Caco-2 (cell line): Measurements from ENCODE around the gene ELMOD1. TPM values are rescaled to one million over a fixed set of nuclear protein-coding genes. Genes with fewer than 3 reads are reported as not detected.

ENCODE experiments used
- BruUV-seq: library from RNA; stranded (reverse); fragments of 400-500 nt; replicated peaks from 2 replicates; lab custom pipeline; 2021; lab: Mats Ljungman, UMichigan
- CTCF ChIA-PET: fragments of 300-600 bp; sonication (Branson Sonifier 250); formaldehyde crosslinking; loops from one replicate; lab custom pipeline; 2022; ENCODE audit warnings: antibody characterized with exemption; lab: Charles Lee
- POLR2A ChIA-PET: fragments of 300-600 bp; sonication (Branson Sonifier 250); formaldehyde crosslinking; loops from one replicate; lab custom pipeline; 2022; ENCODE audit warnings: antibody characterized with exemption; lab: Charles Lee
- DNase-seq, 2 experiments: peaks; one replicate each; pipeline versions ENCODE4 v3.0.0 to v3.0.0-alpha.2; 2020 to 2022
- H3K27me3 ChIP-seq: replicated peaks from 2 replicates; pipeline ENCODE4 v1.6.0; 2011; ENCODE audit warnings: low read length; ENCODE audit not compliant: control insufficient read depth, insufficient read depth
- H3K36me3 ChIP-seq: 2 replicates; pipeline ENCODE4 v1.5.1; 2011; ENCODE audit warnings: low read length; ENCODE audit not compliant: control insufficient read depth, insufficient read depth
- H3K4me1 ChIP-seq: fragments of 250-450 bp; sonication (Bioruptor Pico); 2 replicates; pipeline ENCODE4 v1.5.1; 2020; ENCODE audit warnings: mild to moderate bottlenecking
- H3K4me3 ChIP-seq: 2 replicates; pipeline ENCODE4 v1.5.1; 2011; ENCODE audit warnings: low read depth, mild to moderate bottlenecking, control low read depth, low read length
- H3K9me3 ChIP-seq: fragments of 250-450 bp; sonication (Bioruptor Pico); 2 replicates; pipeline ENCODE4 v1.5.1; 2020; ENCODE audit warnings: mild to moderate bottlenecking, moderate library complexity
- H3K27ac Mint-ChIP-seq: one replicate; pipeline ENCODE4 v1.8.0; 2022; ENCODE audit warnings: mixed read lengths; ENCODE audit not compliant: unreplicated experiment
- H3K27me3 Mint-ChIP-seq: one replicate; pipeline ENCODE4 v1.8.0; 2022; ENCODE audit warnings: mixed read lengths; ENCODE audit not compliant: insufficient read depth, unreplicated experiment
- H3K36me3 Mint-ChIP-seq: one replicate; pipeline ENCODE4 v1.8.0; 2022; ENCODE audit warnings: mild to moderate bottlenecking, mixed read lengths; ENCODE audit not compliant: insufficient read depth, unreplicated experiment
- H3K4me1 Mint-ChIP-seq: one replicate; pipeline ENCODE4 v1.8.0; 2022; ENCODE audit warnings: low read depth, mixed read lengths; ENCODE audit not compliant: unreplicated experiment
- H3K4me3 Mint-ChIP-seq: one replicate; pipeline ENCODE4 v1.8.0; 2022; ENCODE audit warnings: mild to moderate bottlenecking, moderate library complexity, mixed read lengths; ENCODE audit not compliant: unreplicated experiment
- H3K9me3 Mint-ChIP-seq: one replicate; pipeline ENCODE4 v1.8.0; 2022; ENCODE audit warnings: mixed read lengths; ENCODE audit not compliant: unreplicated experiment
- CTCF ChIP-seq, 2 experiments: fragments of 200-600 bp in 1 of 2; IDR thresholded peaks; 1 replicate in 1 of 2; 2 replicates in 1 of 2; pipeline versions ENCODE4 v1.5.1 to v1.8.0; 2011 to 2022; ENCODE audit warnings: antibody characterized with exemption in 1 of 2, control low read depth in 1 of 2, inconsistent platforms in 1 of 2, low read depth in 1 of 2, low read length in 1 of 2, mild to moderate bottlenecking in 1 of 2, moderate library complexity in 1 of 2; ENCODE audit not compliant: insufficient read depth in 1 of 2, severe bottlenecking in 1 of 2, unreplicated experiment in 1 of 2
- intact Hi-C: fragments of 100-400 bp; cut with micrococcal nuclease; formaldehyde crosslinking; loops from one replicate; pipeline ENCODE4 v1.10.0; 2022; ENCODE audit not compliant: unreplicated experiment
- total RNA-seq: library from RNA; stranded (reverse); gene quantifications from 2 replicates; pipeline ENCODE4 v1.2.3, GENCODE V29; 2022

The ELMOD1 gene
- total RNA-seq, 1 experiment from 2014 or later: not detected

GRCh38 chr11:107669893-107670601 is 79.1 kb downstream of the ELMOD1 start:
- Mint-ChIP-seq H3K4me3 (no peak overlapping the region), H3K9me3 (no peaks in the 10 kb centered on the region), H3K4me1 (no peaks in the 10 kb centered on the region), H3K36me3 (no peaks in the 10 kb centered on the region), H3K27me3 (peaks cover 13% of the 10 kb centered on the region), H3K27ac (no peak overlapping the region)
- ChIA-PET CTCF (interaction anchor here (0.6 to 1.1 kb wide), 2 partner anchors 18 to 65 kb away, joined by 3 to 5 read pairs; no protein-coding TSS in a partner anchor), POLR2A (no interaction called here)
- H3K4me3 ChIP-seq: no peak overlapping the region
- H3K4me1 ChIP-seq: no peaks in the 10 kb centered on the region
- H3K9me3 ChIP-seq: peaks cover 3% of the 10 kb centered on the region; the same call in 1 of the 2 replicates
- BruUV-seq: no TSS peak
- DNase-seq: no peak
- H3K27me3 ChIP-seq: no peaks in the 10 kb centered on the region
- no peak for TF ChIP-seq CTCF (IDR thresholded peaks at IDR 0.05; ENCODE audit: insufficient read depth in 1 of 2, low read depth in 1 of 2, low read length in 1 of 2, severe bottlenecking in 1 of 2, unreplicated experiment in 1 of 2)
- intact Hi-C loops: no loop called here
- H3K36me3 ChIP-seq: no peaks in the 10 kb centered on the region

GRCh38 chr11:107675902-107676301 is 85.0 kb downstream of the ELMOD1 start:
- CTCF ChIA-PET: interaction anchor here (0.6 kb wide), 1 partner anchor 124 kb away, joined by 4 read pairs; no protein-coding TSS in a partner anchor
- Mint-ChIP-seq H3K36me3 (no peaks in the 10 kb centered on the region), H3K9me3 (no peaks in the 10 kb centered on the region), H3K27me3 (peaks cover 21% of the 10 kb centered on the region), H3K4me3 (no peak overlapping the region), H3K4me1 (no peaks in the 10 kb centered on the region), H3K27ac (no peak overlapping the region)
- DNase-seq: no peak
- intact Hi-C loops: no loop called here
- Histone ChIP-seq H3K9me3 (peaks cover 3% of the 10 kb centered on the region; the same call in 1 of the 2 replicates), H3K4me1 (no peaks in the 10 kb centered on the region), H3K27me3 (no peaks in the 10 kb centered on the region), H3K36me3 (no peaks in the 10 kb centered on the region), H3K4me3 (no peak overlapping the region)
- BruUV-seq: no TSS peak
- no peak for TF ChIP-seq CTCF (IDR thresholded peaks at IDR 0.05; ENCODE audit: insufficient read depth in 1 of 2, low read depth in 1 of 2, low read length in 1 of 2, severe bottlenecking in 1 of 2, unreplicated experiment in 1 of 2)
- POLR2A ChIA-PET: interaction anchor here (0.6 kb wide), 1 partner anchor 111 kb away, joined by 3 read pairs; no protein-coding TSS in a partner anchor

GRCh38 chr11:107676336-107677057 is 85.5 kb downstream of the ELMOD1 start:
- DNase-seq: no peak
- no peaks in the 10 kb centered on the region for H3K9me3 Mint-ChIP-seq
- no peak overlapping the region for H3K27ac Mint-ChIP-seq
- Histone ChIP-seq H3K36me3 (no peaks in the 10 kb centered on the region), H3K27me3 (no peaks in the 10 kb centered on the region), H3K9me3 (peaks cover 3% of the 10 kb centered on the region; the same call in 1 of the 2 replicates), H3K4me3 (no peak overlapping the region), H3K4me1 (no peaks in the 10 kb centered on the region)
- ChIA-PET CTCF (no interaction called here), POLR2A (no interaction called here)
- no peak overlapping the region for H3K4me3 Mint-ChIP-seq
- no peaks in the 10 kb centered on the region for H3K36me3 Mint-ChIP-seq
- BruUV-seq: no TSS peak
- no peaks in the 10 kb centered on the region for H3K4me1 Mint-ChIP-seq
- no peak for TF ChIP-seq CTCF (IDR thresholded peaks at IDR 0.05; ENCODE audit: insufficient read depth in 1 of 2, low read depth in 1 of 2, low read length in 1 of 2, severe bottlenecking in 1 of 2, unreplicated experiment in 1 of 2)
- peaks cover 17% of the 10 kb centered on the region for H3K27me3 Mint-ChIP-seq
- intact Hi-C loops: no loop called here
